ENCODE measurements around the gene IFNGR1.

IFNGR1 gene

GRCh38 chr6:137177611-137178010, 41.6 kb downstream of the IFNGR1 start:
- no peak for FAIRE-seq
- no peak for DNase-seq (ENCODE audit: low spot score)

- FAIRE-seq (no peak), DNase-seq (ENCODE audit: low spot score) (no peak)
Measured at GRCh38 chr6:137176729-137177128, 42.5 kb downstream of the IFNGR1 start.

GRCh38 chr6:137175868-137176245, 43.3 kb downstream of the IFNGR1 start:
- DNase-seq (ENCODE audit: low spot score) (no peak), FAIRE-seq (no peak)

- DNase-seq (ENCODE audit: low spot score), result no peak
- FAIRE-seq, result no peak
Measured at GRCh38 chr6:137175157-137175867, 43.9 kb downstream of the IFNGR1 start.

GRCh38 chr6:137173501-137173900, 45.7 kb downstream of the IFNGR1 start, which contains the start of gene IL22RA2:
Gene IL22RA2, minus strand, starts transcription at chr6:137173644. Its CDS starts 11,895 bp downstream, at chr6:137161749.
- no peak for FAIRE-seq
- DNase-seq (ENCODE audit: low spot score), result no peak

GRCh38 chr6:137172734-137173431, 46.3 kb downstream of the IFNGR1 start:
- DNase-seq (ENCODE audit: low spot score) (no peak), FAIRE-seq (no peak)

- FAIRE-seq, result no peak
- no peak for DNase-seq (ENCODE audit: low spot score)
Measured at GRCh38 chr6:137171824-137172733, 47.1 kb downstream of the IFNGR1 start.

- FAIRE-seq (no peak), DNase-seq (ENCODE audit: low spot score) (no peak)
Measured at GRCh38 chr6:137171053-137171374, 48.2 kb downstream of the IFNGR1 start.

- no peak for FAIRE-seq
- no peak for DNase-seq (ENCODE audit: low spot score)
Measured at GRCh38 chr6:137170266-137171052, 48.7 kb downstream of the IFNGR1 start.

- no peak for FAIRE-seq
- DNase-seq (ENCODE audit: low spot score), result no peak
Measured at GRCh38 chr6:137167702-137168377, 51.3 kb downstream of the IFNGR1 start.

- FAIRE-seq (no peak), DNase-seq (ENCODE audit: low spot score) (no peak)
Measured at GRCh38 chr6:137166247-137167098, 52.7 kb downstream of the IFNGR1 start.

- FAIRE-seq, result no peak
Measured at GRCh38 chr6:137165375-137166246, 53.6 kb downstream of the IFNGR1 start.

GRCh38 chr6:137163732-137164318, 55.4 kb downstream of the IFNGR1 start:
- FAIRE-seq (no peak), DNase-seq (ENCODE audit: low spot score) (no peak)

More at GRCh38 chr6:137165375-137166246, 53.6 kb downstream of the IFNGR1 start:
- peak; percentile 20 for DNase-seq (ENCODE audit: low spot score)

GRCh38 chr6:137162692-137163306, 56.4 kb downstream of the IFNGR1 start:
- FAIRE-seq (no peak), DNase-seq (ENCODE audit: low spot score) (no peak)

- no peak for FAIRE-seq
- peak; percentile 16 for DNase-seq (ENCODE audit: low spot score)
Measured at GRCh38 chr6:137161949-137162348, 57.2 kb downstream of the IFNGR1 start.

GRCh38 chr6:137160763-137161162, 58.4 kb downstream of the IFNGR1 start:
- FAIRE-seq, result peak; percentile 5

GRCh38 chr6:137159912-137160311, 59.3 kb downstream of the IFNGR1 start:
- no peak for DNase-seq (ENCODE audit: low spot score)
- no peak for FAIRE-seq

More at GRCh38 chr6:137160763-137161162, 58.4 kb downstream of the IFNGR1 start:
- DNase-seq (ENCODE audit: low spot score), result peak; percentile 37

- FAIRE-seq (no peak), DNase-seq (ENCODE audit: low spot score) (no peak)
Measured at GRCh38 chr6:137157601-137158000, 61.6 kb downstream of the IFNGR1 start.
